HepG2 (cell line): ENCODE data around the gene OAS3.

ENCODE experiments used
- CTCF ChIP-seq: sonication (generic); formaldehyde crosslinking; IDR thresholded peaks from 2 replicates; pipeline ENCODE4 v1.5.0; 2020; ENCODE audit warnings: mild to moderate bottlenecking, missing genetic modification reagents, moderate library complexity
- EZH2 ChIP-seq: conservative IDR thresholded peaks from 2 replicates; pipeline ENCODE4 v1.6.1; 2012; ENCODE audit warnings: mild to moderate bottlenecking, low read depth, low read length, moderate library complexity
- POLR2A ChIP-seq, 2 experiments: IDR thresholded peaks; 2 replicates each; pipeline ENCODE4 v1.6.1; 2011; ENCODE audit warnings: low read depth in 2 of 2, low read length in 2 of 2, mild to moderate bottlenecking in 1 of 2, moderate library complexity in 1 of 2; ENCODE audit not compliant: insufficient read depth in 1 of 2
- RNF2 ChIP-seq: fragments of 450-650 bp; conservative IDR thresholded peaks from 2 replicates; pipeline ENCODE4 v1.6.1; 2016; ENCODE audit warnings: low read depth
- SALL2 ChIP-seq: sonication (generic); formaldehyde crosslinking; IDR thresholded peaks from 2 replicates; pipeline ENCODE4 v1.8.1; 2023; ENCODE audit warnings: mild to moderate bottlenecking, missing genetic modification reagents, inconsistent platforms
- USF2 ChIP-seq, 2 experiments: sonication (generic) in 1 of 2; formaldehyde crosslinking in 1 of 2; IDR thresholded peaks; 2 replicates each; pipeline versions ENCODE4 v1.5.1 to v1.6.1; 2011 to 2020; ENCODE audit warnings: borderline replicate concordance in 1 of 2, low read depth in 1 of 2, low read length in 1 of 2, mild to moderate bottlenecking in 1 of 2, missing genetic modification reagents in 1 of 2, moderate library complexity in 1 of 2
- ZNF18 ChIP-seq: sonication (generic); formaldehyde crosslinking; IDR thresholded peaks from 2 replicates; pipeline ENCODE4 v1.8.0; 2022; ENCODE audit warnings: mild to moderate bottlenecking, missing genetic modification reagents; ENCODE audit not compliant: insufficient replicate concordance

GRCh38 chr12:112945515-112945914 lies 7.2 kb downstream of the OAS3 start:
- TF ChIP-seq RNF2 (no peak), USF2 (IDR thresholded peaks at IDR 0.05; ENCODE audit: low read depth, low read length) (no peak), USF2 (CRISPR knock-in tag; IDR thresholded peaks at IDR 0.05; ENCODE audit: borderline replicate concordance) (no peak), CTCF (CRISPR knock-in tag) (no peak), SALL2 (CRISPR knock-in tag) (no peak), ZNF18 (no peak), EZH2 (no peak), POLR2A (IDR thresholded peaks at IDR 0.05; ENCODE audit: insufficient read depth in 1 of 2, low read depth in 2 of 2, low read length in 2 of 2) (no peak)
